Heart left ventricle (tissue), 16 donors: ENCODE results near the gene ARHGEF17. TPM values are rescaled to one million over a fixed set of nuclear protein-coding genes. Genes with fewer than 3 reads are reported as not detected.
A peak's percentile ranks its signal among the peaks of the same experiment; 100 is the strongest.

ENCODE experiments used
- ATAC-seq, 4 donors: fragments of 200-7000 bp; cut with Tn5 transposase; one replicate each; pipeline ENCODE4 v1.9.1; 2020 to 2022; ENCODE audit warnings: moderate library complexity in 4 of 4, mild to moderate bottlenecking in 3 of 4, moderate number of reproducible peaks in 1 of 4
- DNase-seq, 5 donors: peaks; one replicate each; pipeline ENCODE4 v3.0.0-alpha.2; 2020
- H3K27ac ChIP-seq, 12 donors: fragments of 200-600 bp; sonication (generic) in 4 of 12; one replicate each; pipeline versions ENCODE4 v1.5.0 to v1.8.0; 2016 to 2022; ENCODE audit warnings: mild to moderate bottlenecking in 2 of 12
- H3K27me3 ChIP-seq, 9 donors: fragments of 200-600 bp; sonication (generic) in 2 of 9; one replicate each; pipeline versions ENCODE4 v1.5.1 to v1.8.0; 2016 to 2022; ENCODE audit warnings: mild to moderate bottlenecking in 3 of 9
- H3K36me3 ChIP-seq, 9 donors: fragments of 200-600 bp; sonication (generic) in 2 of 9; one replicate each; pipeline versions ENCODE4 v1.5.0 to v1.8.0; 2018 to 2022; ENCODE audit warnings: mild to moderate bottlenecking in 2 of 9
- H3K4me1 ChIP-seq, 12 donors: fragments of 200-600 bp; sonication (generic) in 4 of 12; one replicate each; pipeline versions ENCODE4 v1.5.0 to v1.8.0; 2016 to 2022; ENCODE audit warnings: mild to moderate bottlenecking in 3 of 12
- H3K4me3 ChIP-seq, 12 donors: fragments of 200-600 bp; sonication (generic) in 4 of 12; one replicate each; pipeline versions ENCODE4 v1.5.0 to v1.8.0; 2017 to 2022; ENCODE audit warnings: mild to moderate bottlenecking in 9 of 12, moderate library complexity in 4 of 12
- H3K9me3 ChIP-seq, 12 donors: fragments of 200-600 bp; sonication (generic) in 4 of 12; one replicate each; pipeline versions ENCODE4 v1.5.0 to v1.8.0; 2016 to 2022; ENCODE audit warnings: mild to moderate bottlenecking in 1 of 12
- POLR2A ChIP-seq, 2 donors: fragments of 450-650 bp; IDR thresholded peaks; one replicate each; pipeline ENCODE4 v1.6.1; 2017; ENCODE audit warnings: antibody characterized with exemption in 2 of 2, mild to moderate bottlenecking in 2 of 2, moderate library complexity in 2 of 2
- WGBS, 4 donors: extraction: QIAGEN DNeasy Blood & Tissue Kit in 2 of 4; methylation state at CpG; one replicate each; pipeline versions ENCODE4 v1.1.5 to v1.1.7; 2013 to 2018; 5-methylcytosine and 5-hydroxymethylcytosine counted together
- intact Hi-C, 10 donors: fragments of 100-400 bp; cut with DNase I; formaldehyde crosslinking; loops; one replicate each; pipeline versions ENCODE4 v1.11.1 to v1.14.2; 2022
- polyA plus RNA-seq, 2 donors: library from polyadenylated mRNA; stranded (reverse); fragments of 200-250 nt; gene quantifications; one replicate each; pipeline ENCODE4 v1.2.3, GENCODE V29; 2013
- total RNA-seq, 9 donors: library from RNA; depleted of rRNA in 2 of 9; stranded (reverse); fragments of >200 nt in 2 of 9; fragmentation: NEBNext Ultra II Directional in 3 of 9; extraction: Animal tissue kit (Norgen Biotek cat#: 25700) in 3 of 9; gene quantifications; one replicate each; pipeline versions ENCODE4 v1.1.0 to v1.2.4, GENCODE V29; 2016 to 2023
- TF ChIP-seq, protein P1 (sequence below), 12 donors: fragments of 200-600 bp; sonication (generic) in 4 of 12; IDR thresholded peaks; one replicate each; pipeline versions ENCODE4 v1.5.0 to v1.8.0; 2018 to 2022; ENCODE audit warnings: antibody characterized with exemption in 12 of 12, mild to moderate bottlenecking in 5 of 12
- donor health status: ischemic (EF 13 %, LVEDD 7.1; RV severe dilation, severe dysfunction).
- donor health status: healthy with polysubstance abuse.
- donor health status: DM: no; HTN: yes; CAD: no.
- donor health status: DM: no; HTN: no; CAD: no.
- donor health status: ischemic (EF 25% LVEDD 6.9; RV normal size, moderate dysfunction).
- donor health status: ischemic (EF 25% LVEDD 5.7; RV mildly dilated, moderate dysfunction).
- donor health status: healthy.
- donor health status: DM: yes; HTN: yes; CAD: no.
- donor health status: ischemic (EF 35%, LVEDD 5.7; RV mildly dilated, moderate dysfunction).
- donor health status: nonischemic (EF 11% LVEDD 7.7; RV severe dilation, severe dysfunction).
- donor health status: DM: yes; HTN: yes; CAD: no.
- donor health status: PGD.
- donor health status: ischemic (EF 29% LVEDD 5.4; RV normal size, mild dysfunction).
- donor health status: nonischemic (EF 23%, LVEDD 6.1; RV moderate dilation, normal function).

The ARHGEF17 gene
- total and polyA plus RNA-seq, 11 donors: 27.5 to 83.9 (median 56.5) TPM

DNA sequence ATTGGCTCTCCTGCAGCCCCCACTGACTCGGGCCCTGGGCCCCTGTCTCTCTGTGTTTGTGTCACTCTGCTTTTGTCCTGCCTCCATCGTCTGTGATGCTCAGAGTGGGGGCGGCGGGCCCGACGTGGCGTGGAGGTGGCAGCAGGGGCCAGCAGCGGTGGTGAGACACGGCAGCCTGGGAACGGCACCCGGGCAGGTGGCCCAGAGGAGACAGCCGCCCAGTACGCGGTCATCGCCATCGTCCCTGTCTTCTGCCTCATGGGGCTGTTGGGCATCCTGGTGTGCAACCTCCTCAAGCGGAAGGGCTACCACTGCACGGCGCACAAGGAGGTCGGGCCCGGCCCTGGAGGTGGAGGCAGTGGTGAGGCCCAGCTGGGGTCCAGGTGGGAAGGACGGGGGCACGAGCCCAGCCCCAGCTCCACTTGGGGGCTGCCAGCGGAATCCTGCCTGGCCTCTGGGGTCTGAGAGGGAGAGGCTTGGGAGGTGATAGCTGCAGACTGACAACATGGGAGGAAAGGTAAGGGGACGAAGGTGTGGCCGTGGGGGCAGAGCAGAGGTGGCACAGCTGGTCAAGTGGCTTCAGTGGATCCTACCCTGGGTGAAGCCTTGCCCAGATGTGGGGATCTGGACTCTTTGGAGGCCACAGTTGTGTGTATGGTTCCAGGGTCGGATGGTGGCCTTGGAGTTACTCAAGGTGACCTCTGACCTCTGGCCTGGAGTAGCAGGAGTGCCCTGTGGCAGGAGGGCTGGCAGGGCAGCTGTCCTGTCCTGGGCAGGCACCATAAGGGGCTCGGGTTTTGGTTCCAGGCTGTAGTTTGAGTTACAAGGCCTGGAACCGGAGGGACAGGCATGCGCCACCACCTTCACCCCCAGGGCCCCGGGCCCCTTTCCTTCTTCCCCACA lies 84.3 kb downstream of the ARHGEF17 start:
- peaks cover 0 to 73% (median 0%) of the 10 kb centered on the region in 9 donors for H3K36me3 ChIP-seq
- no peak overlapping the region for H3K4me3 ChIP-seq
- H3K4me1 ChIP-seq: peaks cover 0 to 44% (median 21%) of the 10 kb centered on the region in 12 donors
- TF ChIP-seq, protein P1, sequence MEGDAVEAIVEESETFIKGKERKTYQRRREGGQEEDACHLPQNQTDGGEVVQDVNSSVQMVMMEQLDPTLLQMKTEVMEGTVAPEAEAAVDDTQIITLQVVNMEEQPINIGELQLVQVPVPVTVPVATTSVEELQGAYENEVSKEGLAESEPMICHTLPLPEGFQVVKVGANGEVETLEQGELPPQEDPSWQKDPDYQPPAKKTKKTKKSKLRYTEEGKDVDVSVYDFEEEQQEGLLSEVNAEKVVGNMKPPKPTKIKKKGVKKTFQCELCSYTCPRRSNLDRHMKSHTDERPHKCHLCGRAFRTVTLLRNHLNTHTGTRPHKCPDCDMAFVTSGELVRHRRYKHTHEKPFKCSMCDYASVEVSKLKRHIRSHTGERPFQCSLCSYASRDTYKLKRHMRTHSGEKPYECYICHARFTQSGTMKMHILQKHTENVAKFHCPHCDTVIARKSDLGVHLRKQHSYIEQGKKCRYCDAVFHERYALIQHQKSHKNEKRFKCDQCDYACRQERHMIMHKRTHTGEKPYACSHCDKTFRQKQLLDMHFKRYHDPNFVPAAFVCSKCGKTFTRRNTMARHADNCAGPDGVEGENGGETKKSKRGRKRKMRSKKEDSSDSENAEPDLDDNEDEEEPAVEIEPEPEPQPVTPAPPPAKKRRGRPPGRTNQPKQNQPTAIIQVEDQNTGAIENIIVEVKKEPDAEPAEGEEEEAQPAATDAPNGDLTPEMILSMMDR (IDR thresholded peaks at IDR 0.05): no peak
- intact Hi-C loops: loop anchor here in 9 of 10 donors (1.0 to 5.0 kb wide), 7 partner anchors 40 to 100 kb away; partner anchors contain the start of gene ARHGEF17 (in 3 of the 9)
- DNase-seq (peak in 2 of 5 donors; percentile 23 to 68), ATAC-seq (no peak)
- peak overlapping the region in 1 of 12 donors; percentile 13 for H3K27ac ChIP-seq
- 94 to 98% (median 95%) methylated on average over 22 to 31 of the region's 31 CpGs for WGBS, 4 donors
- no peaks in the 10 kb centered on the region for H3K27me3 ChIP-seq
- H3K9me3 ChIP-seq: no peaks in the 10 kb centered on the region

DNA sequence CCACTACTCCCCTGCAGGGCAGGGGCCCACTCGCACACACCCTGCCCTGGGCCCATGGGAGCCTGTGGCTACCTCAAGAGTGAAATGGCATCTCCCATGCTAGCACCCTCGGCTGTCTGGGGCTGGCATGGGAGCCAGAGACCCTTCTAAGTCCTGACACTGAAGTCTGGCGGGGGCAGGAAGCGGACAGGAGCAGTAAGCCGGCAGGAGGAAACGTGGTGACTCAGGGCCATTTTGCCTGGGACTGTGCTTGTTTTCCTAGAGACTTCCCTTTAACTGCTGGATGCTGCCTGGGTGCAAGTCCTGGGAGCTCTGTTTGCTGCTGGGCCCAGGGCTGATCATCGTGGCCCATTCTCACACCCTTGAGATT lies 84.9 kb downstream of the ARHGEF17 start:
- TF ChIP-seq POLR2A (IDR thresholded peaks at IDR 0.05): no peak
- TF ChIP-seq, protein P1 (IDR thresholded peaks at IDR 0.05): no peak
- Histone ChIP-seq H3K36me3 (peaks cover 0 to 79% (median 0%) of the 10 kb centered on the region in 9 donors), H3K4me3 (no peak overlapping the region), H3K4me1 (peaks cover 0 to 37% (median 17%) of the 10 kb centered on the region in 12 donors), H3K9me3 (no peaks in the 10 kb centered on the region), H3K27me3 (no peaks in the 10 kb centered on the region), H3K27ac (peak overlapping the region in 1 of 12 donors; percentile 13)
- ATAC-seq (no peak), DNase-seq (peak in 2 of 5 donors; percentile 25 to 56)
- WGBS, 4 donors: 81 to 90% (median 85%) methylated on average over 6 to 7 of the region's 7 CpGs
- intact Hi-C loops: loop anchor here in 9 of 10 donors (1.0 to 5.0 kb wide), 7 partner anchors 41 to 101 kb away; partner anchors contain the start of gene ARHGEF17 (in 3 of the 9)

DNA sequence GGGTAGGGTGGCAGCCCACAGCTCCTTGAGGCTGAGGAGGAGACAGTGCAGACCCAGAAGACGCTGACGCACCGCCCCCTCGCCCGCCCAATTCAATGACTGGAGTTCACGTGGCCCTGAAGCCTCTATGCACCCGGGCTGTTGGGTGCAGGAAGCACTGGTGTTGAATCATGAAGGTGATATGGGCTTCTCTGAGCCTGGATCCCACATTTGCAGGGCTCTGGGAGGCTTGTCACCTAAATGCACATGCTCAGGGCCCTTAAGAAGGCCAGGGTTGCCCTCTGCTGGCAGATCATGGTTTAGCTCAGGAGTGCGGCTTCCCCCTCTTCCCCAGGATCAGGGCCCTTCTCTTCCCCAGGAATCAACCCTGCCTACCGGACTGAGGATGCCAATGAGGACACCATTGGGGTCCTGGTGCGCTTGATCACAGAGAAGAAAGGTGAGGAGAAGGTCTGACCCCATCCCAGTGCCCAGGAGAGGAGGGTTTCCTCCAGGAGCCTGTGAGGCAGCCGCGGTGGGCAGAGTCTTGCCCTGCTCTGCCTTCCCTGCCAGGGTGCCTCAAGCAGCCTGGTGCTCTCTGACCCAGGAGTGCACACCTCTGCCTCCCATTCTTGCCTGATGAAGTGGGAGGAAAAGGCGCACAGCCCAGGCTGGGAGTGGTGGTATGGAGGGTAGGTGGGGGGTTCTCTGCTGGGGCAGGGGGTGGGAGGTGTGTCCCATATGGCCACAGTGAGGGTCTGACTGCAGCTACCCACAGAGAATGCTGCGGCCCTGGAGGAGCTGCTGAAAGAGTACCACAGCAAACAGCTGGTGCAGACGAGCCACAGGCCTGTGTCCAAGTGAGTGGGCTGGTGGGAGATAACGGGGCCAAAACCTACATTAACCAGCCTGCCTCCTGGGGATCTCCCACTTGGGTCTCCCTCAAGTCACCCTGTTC lies 85.7 kb downstream of the ARHGEF17 start:
- intact Hi-C loops: loop anchor here (1.0 to 5.0 kb wide), 8 partner anchors 41 to 101 kb away; partner anchors contain the start of gene ARHGEF17 (in 3 of the 10)
- TF ChIP-seq, protein P1 (IDR thresholded peaks at IDR 0.05): peak; percentile 58 to 83 (median 78)
- TF ChIP-seq POLR2A (IDR thresholded peaks at IDR 0.05): no peak
- DNase-seq: peak; percentile 71 to 87 (median 79)
- Histone ChIP-seq H3K27ac (peak overlapping the region in 1 of 12 donors; percentile 13), H3K4me3 (no peak overlapping the region), H3K27me3 (no peaks in the 10 kb centered on the region), H3K9me3 (no peaks in the 10 kb centered on the region), H3K4me1 (peaks cover 0 to 37% (median 13%) of the 10 kb centered on the region in 12 donors), H3K36me3 (peaks cover 0 to 87% (median 0%) of the 10 kb centered on the region in 9 donors)
- 75 to 78% (median 76%) methylated on average over 16 of the region's 16 CpGs for WGBS, 4 donors
- peak; percentile 58 to 79 (median 70) for ATAC-seq
